Fibroblast of skin of left biceps (primary cell): ENCODE data around the gene AKT1S1.
"Not testable (repeated sequence)": the region's sequence is repeated elsewhere in the genome, so short reads cannot be mapped to it uniquely, and the experiment has no call there.

Experiments used
- DNase-seq, 2 experiments: peaks; one replicate each; pipeline ENCODE4 v3.0.0-alpha.2; 2013; ENCODE audit warnings: low read depth in 2 of 2

Gene AKT1S1

GRCh38 chr19:49837009-49837310 is 40.2 kb downstream of the AKT1S1 start:
- DNase-seq: no peak

- no peak for DNase-seq
Observed at GRCh38 chr19:49836176-49837008, 40.8 kb downstream of the AKT1S1 start.

- no peak for DNase-seq
Observed at GRCh38 chr19:49835562-49835961, 41.6 kb downstream of the AKT1S1 start.

GRCh38 chr19:49833599-49833998 is 43.6 kb downstream of the AKT1S1 start:
- no peak for DNase-seq

- no peak for DNase-seq
Observed at GRCh38 chr19:49832556-49832955, 44.6 kb downstream of the AKT1S1 start.

GRCh38 chr19:49831592-49831991 is 45.6 kb downstream of the AKT1S1 start:
- DNase-seq: no peak

- no peak for DNase-seq
Observed at GRCh38 chr19:49830766-49831165, 46.4 kb downstream of the AKT1S1 start.

- no peak for DNase-seq
Observed at GRCh38 chr19:49829721-49830120, 47.4 kb downstream of the AKT1S1 start.

GRCh38 chr19:49829200-49829599 is 48.0 kb downstream of the AKT1S1 start:
- no peak for DNase-seq

- DNase-seq: no peak
Observed at GRCh38 chr19:49827034-49827433, 50.1 kb downstream of the AKT1S1 start.

- no peak for DNase-seq
Observed at GRCh38 chr19:49824662-49825061, 52.5 kb downstream of the AKT1S1 start.

- no peak for DNase-seq
Observed at GRCh38 chr19:49823472-49823871, 53.7 kb downstream of the AKT1S1 start.

GRCh38 chr19:49820125-49820524 is 57.0 kb downstream of the AKT1S1 start:
- DNase-seq: no peak

GRCh38 chr19:49819452-49820115 is 57.6 kb downstream of the AKT1S1 start:
- DNase-seq: not testable (repeated sequence)
